HG02642 (cell line): ENCODE measurements around the gene EPHA10.
"Not testable (repeated sequence)": the region's sequence is repeated elsewhere in the genome, so short reads cannot be mapped to it uniquely, and the experiment has no call there.

Source experiments
- ATAC-seq: cut with Tn5 transposase; IDR thresholded peaks from one replicate; pipeline ENCODE4 v1.9.1; 2021; ENCODE audit warnings: mild to moderate bottlenecking; ENCODE audit not compliant: unreplicated experiment, poor library complexity

The EPHA10 gene

DNA sequence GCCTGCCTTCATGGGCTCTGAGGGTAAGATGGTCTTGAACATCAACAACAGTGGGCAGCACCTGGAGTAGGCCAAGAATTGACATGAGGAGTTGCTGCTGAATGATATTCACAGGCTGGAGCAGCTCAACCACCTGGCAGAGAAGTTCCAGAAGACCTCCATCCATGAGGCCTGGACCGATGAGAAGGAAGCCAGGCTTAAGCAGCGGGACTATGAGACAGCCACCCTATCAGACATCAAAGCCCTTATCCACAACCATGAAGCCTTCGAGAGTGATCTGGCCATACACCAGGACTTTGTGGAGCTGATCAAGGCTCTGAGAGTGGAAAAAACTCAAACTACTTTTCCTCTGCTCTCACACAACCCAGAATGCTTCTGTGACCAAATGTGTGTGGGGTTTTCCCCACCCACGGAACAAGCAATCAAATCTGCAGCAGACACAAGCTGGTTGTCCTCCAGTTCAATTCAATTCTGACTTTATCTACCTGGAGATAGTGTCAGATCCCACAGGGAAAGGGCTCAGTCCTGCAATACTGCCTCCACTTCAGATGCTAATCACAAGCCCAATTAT lies 12.1 kb upstream of the EPHA10 start:
- no peak for ATAC-seq

DNA sequence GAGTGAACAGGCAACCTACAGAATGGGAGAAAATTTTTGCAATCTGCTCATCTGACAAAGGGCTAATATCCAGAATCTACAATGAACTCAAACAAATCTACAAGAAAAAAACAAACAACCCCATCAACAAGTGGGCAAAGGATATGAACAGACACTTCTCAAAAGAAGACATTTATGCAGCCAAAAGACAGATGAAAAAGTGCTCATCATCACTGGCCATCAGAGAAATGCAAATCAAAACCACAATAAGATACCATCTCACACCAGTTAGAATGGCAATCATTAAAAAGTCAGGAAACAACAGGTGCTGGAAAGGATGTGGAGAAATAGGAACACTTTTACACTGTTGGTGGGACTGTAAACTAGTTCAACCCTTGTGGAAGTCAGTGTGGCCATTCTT lies 6.5 kb upstream of the EPHA10 start:
- not testable (repeated sequence) for ATAC-seq

DNA sequence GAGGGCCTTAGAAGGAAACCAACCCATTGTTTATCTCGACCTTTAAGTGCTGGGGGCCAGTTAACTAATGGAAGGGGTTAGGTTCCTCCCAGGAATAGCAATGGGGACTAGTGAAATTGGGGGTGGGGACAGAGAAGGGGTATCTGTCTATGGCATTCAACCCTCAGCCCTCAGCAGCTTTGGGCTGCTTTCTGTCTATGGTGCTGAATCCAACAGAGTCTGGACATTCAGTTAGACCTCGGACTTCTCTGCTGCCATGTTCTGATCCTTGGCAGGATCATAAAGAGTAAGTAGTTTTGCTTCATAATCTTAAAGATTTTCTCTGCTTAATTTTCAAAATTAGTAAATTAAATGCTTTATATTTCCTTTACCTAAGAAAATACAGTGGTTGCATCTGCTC lies 2.6 kb upstream of the EPHA10 start:
- ATAC-seq = no peak

DNA sequence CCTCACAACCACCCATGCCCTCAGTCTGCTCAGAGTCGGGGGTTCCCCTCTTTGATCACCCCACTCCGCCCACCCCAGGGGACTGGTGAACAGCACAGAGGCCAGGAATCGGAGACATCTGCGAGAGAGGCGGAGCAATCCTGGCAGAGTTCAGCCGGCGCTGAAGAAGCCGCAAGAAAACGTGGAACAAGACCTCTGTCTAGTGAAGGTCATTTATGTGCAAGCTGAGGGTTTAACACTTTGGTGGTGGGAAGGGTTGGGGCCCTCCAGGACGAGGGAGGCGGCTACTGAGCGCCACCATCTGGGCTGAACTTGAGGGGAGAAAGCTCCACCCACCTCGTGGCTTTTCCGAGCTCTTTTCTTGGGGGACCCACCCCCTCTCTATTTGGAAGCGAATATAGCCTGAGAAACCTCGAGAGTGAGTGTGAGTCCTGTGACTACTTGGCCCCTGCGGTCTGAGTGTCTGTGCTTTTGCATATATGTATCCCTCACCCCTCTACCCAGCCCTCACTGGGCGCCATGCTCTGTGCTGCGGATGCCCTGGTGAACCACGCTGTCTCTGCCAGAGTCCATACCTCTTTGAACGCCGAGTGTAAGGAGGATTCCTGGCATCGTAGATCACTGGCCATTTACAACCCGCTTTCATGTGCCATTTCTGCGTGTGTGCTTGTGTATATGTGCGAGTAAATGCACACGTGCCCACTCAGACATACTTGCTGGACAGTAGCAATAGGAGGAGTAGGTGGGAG lies 1.2 kb upstream of the EPHA10 start:
- no peak for ATAC-seq

DNA sequence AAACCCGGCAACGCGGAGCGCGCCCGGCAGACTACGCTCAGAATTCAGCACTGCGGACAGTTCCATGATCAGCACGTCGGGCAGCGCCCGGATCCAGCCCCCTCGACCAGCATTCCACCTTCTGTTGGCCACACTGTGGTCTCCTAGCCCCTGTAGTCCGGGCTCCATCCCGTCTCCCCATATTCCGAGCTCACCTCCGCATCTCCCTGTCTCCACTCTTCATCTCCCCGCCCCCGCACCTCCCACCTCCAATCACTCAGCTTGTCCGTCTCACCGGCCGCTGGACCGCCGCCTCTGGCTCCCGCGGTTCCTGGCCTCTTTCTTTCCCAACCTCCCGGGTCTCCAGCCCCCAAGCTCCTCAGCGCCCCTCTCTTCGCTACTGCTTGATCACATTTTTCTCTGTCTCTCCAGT lies 500 bp downstream of the EPHA10 start:
- ATAC-seq = no peak

DNA sequence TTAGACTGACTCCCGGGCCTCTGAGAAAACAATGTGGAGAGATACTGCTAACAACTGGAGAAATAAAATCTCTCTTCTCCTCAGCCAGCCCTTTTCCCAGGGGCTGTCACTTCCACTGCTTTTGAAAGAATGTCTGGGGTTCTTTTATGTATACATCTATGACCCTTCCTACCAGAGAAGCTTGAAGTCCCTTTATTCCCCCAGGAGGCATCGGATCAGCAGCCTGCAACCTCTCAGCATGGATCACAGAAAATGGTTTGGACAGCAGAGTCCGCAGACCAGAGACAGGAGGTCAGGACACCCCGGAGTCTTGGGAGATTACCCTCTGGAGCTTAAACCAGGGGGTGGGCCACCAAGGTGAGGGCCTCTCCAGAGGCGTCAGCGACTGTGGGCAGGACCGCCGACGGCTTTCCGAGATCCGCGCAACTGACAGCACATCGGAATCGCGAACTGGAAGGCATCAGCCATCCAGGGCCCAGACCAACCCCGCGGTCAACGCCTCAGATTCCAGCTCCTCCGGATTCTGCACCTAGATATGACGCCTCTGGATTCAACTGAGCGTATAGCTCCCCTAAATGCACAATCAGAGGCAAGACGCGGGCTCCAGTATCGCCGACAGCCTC lies 1.0 kb downstream of the EPHA10 start:
- ATAC-seq = no peak

DNA sequence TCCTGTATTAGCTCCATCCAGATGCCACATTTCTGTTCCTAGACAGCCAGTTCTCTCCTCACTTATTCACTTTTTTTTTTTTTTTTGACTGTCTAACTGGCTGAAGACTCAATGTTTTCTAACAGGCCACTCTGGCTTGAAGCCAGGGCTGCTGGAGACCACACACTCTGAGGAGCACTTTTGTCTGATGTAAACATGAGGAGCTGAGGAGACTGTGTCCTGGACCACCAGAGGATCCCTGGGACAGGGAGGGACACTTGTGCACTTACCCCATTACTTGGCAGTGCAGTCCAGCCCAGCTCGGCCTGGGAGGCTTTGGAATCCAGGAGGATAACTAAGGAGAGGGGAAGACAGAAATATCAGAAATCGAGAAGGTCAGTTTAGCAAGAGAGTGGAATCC lies 2.4 kb downstream of the EPHA10 start:
- no peak for ATAC-seq

DNA sequence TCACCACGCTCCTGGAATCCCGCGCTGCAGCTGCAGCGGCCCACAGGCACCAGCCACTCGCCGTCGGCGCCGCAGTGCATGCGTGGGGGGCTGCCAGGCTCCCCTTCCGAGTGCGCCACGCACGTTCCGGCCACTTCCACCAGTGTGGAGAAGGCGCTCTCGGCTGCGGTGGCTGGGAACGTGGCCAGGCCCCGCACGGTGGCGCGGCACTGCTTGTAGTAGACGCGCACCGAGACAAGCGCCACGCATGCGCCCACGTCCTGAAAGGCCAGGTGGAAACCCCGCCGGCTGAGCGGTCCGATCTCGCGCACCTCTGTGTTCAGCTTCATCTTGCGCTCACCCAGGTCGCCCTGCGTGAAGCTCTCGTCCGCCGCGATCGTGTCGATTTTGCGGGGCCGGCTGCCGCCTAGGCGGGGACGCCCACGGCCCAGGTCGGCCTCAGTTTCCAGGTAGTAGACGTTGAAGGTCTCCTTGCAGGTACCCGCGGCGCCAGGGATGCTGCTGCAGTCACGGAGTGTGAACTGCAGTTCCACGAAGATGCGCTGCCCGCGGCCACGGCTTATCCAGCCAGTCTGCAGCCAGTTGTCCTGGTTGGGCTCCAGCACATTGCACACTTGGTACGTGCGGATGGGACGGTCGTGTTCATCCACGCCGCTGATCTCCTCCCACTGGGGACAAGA lies 3.4 kb downstream of the EPHA10 start:
- ATAC-seq = no peak

DNA sequence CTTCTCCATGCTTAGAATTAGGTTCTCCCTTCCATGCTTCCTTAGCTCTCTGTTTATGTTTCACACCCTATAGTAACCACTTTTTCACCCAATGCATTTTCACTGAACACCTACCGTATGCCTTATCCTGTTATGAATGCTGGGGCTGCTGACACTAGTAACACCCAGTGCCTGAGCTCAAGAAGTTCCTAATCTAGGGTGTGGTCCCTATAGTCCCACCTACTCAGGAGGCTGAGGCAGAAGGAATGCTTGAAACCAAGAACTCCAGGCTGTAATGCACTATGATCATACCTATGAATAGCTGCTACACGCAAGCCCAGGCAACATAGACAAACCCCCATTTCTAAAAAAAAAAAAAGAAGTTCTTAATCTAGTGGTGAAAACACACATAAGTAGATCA lies 5.5 kb downstream of the EPHA10 start:
- ATAC-seq = no peak

DNA sequence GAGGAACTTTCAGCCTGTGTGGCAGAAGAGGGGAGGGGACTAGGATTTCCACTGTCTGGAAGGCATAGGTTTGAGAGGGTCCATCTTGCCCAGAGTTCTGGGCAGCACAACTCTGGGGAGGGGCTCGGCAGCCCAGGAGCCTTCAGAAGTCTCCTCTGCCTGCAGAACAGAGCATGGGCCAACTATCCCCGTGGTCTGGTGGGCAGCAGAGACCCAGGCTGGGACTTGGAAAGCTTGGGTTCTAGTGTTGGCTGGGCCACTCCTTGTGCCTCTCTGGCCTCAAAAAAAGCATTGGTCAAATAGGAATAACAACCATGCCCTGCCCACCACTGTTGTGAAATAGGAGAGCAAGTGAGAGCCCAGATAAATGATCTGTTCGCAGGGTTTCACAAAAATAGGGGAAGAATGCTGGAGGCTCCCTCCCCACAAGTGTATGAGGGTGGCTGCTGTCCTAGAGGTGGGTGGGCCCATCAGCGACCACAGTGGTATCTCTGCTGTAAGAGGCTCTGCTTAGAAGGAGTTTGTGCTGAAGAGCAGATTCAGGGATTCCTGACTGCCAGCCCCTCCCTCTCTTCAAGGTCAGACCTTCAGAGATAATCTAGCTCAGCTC lies 8.9 kb downstream of the EPHA10 start:
- ATAC-seq = no peak

DNA sequence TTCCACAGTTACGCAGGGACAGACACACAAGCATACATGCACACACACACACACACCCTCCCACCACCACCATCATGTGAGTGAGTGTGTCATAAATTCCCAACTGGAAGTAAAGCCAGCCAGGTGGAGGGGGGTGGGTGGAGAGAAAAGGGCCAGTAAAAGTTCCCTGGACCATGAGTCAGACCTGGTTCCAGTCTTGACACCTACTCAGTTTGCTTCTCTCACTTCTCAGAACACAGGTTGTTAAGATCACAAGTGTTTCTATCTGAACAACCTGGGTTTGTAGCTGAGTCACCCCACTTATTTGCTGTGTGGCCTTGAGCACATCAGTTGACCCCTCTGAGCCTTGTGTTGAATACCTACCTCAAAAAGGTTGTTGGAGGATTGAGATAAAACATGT lies 9.6 kb downstream of the EPHA10 start:
- no peak for ATAC-seq

DNA sequence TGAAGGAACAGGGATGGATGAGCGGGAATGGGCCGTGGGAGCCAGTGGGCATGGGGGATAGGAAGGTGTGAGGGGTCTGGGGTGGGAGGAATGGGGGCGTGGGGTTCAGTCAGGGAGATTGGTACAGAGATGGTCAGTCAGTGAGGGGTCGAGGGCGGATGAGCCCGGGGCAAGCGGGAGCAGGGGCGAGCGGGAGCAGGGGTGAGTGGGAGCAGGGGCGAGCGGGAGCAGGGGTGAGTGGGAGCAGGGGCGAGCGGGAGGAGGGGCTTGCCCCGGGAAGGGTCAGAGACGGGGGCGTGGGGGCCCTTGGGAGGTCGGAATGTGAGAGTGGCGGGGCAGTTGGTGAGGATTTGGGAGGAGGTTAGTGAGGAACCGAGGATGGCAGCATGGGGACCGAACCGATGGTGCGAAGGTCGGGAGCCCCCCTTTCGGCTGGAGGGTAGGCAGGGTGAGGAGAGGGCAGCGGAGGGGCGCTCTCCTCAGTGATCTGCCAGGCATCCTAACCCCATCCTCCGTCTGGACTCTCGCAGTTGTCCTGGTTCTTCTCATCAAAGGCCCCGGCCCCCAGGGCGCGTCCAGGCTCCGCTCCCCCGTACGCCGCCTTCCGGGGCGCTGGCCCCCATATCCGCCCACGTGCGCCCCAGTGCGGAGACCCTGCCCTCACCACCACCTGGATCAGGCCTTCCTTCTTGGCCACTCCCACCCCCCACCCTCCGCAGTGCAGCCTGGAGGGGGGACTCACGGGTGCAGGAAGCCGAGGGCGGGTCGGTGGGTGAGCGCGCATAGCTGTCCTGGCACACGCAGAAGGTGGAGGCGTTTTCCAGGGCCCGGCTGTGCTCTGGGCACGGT lies 11.2 kb downstream of the EPHA10 start:
- no peak for ATAC-seq

DNA sequence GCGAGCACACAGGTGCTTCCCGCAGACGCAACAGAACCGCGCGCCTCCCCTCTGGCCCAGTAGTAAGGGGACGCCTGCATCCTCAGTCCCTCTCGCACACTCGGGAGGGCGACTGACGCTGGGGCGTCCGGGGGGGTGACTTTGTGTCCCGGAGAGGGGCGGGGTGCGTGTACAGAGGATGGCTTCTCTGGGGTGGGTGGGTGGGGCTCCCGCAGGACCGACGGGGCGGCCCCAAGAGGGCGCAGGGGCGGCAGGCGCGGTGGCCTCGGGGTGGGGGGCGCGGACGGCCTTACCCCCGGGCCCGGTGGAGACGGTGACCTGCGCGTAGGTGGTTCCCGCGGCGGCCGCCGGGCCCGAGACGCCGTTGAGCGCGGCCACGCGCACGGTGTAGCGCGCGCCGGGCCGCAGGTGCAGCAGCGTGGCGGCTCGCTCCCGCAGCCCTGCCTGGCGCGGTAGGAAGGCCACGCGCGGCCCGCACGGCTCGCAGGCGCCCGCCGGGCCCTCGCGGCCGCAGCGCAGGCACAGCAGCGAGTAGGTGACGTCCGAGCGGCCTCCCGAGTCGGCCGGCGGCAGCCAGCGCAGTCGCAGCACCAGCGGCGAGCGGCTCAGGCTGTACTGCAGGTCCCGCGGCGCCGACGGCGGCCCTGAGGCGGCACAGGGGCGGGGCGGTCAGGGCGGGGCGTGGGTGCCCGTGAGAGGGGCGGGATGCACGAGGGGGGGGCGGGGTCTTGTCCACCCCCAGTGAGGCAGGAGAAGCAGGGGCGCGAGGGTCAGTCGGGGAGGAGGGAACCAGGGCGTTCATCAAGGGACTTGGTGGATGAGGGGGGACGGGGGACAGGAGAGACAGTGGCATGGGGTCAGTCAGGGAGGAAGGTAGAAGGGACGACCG lies 12.1 kb downstream of the EPHA10 start:
- no peak for ATAC-seq

DNA sequence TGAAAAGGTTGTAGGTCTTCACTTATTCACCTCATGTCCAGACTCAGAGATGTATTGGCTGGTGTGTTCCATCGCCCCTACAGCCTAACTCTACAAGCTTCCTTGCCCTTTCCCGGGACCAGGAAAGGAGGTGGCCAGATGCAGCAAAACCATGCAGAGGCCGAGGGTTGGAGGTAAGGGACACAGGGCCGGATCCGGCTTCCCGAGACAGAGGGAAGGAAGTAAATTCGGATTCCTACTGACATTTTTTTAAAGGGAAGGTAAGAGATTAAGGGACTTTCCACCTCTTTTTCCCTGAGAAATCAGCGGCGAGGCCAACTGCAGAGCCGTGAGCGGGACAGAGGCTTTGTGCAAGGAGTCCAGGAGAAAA lies 12.7 kb downstream of the EPHA10 start:
- no peak for ATAC-seq

DNA sequence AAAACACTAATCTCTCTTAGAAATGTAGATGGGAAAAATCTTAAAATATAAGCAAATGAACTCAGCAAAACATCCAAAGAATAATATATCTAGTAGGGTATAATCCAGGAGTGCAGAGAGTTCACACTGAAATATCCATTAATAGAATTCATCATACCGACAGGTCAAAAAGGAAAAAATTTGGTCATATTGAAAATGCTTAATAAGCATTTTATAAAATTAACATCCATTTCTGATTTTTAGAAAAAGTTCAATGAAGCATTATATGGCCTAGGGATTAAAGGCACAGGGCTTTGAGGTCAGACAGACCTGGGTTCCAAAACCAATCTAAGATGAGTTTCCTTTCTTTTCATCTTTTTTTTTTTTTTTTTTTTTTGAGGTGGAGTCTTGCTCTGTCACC lies 16.4 kb downstream of the EPHA10 start:
- ATAC-seq = no peak

DNA sequence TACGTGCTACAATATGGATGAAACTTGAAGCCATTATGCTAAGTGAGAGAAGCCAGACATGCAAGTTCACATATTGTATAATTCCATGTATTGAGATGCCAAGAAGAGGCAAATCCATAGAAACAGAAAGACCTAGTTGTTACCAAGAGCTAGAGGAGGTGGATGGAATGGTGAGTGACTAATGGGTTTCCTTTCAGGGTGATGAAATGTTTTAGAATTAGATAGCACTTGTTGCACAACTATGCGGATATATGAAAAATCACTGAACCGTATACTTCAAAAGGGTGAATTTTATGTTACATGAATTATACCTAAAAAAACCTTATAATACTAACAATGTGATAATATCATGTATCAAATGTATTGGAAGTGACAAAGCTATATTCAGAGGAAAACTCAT lies 18.1 kb downstream of the EPHA10 start:
- ATAC-seq = no peak

DNA sequence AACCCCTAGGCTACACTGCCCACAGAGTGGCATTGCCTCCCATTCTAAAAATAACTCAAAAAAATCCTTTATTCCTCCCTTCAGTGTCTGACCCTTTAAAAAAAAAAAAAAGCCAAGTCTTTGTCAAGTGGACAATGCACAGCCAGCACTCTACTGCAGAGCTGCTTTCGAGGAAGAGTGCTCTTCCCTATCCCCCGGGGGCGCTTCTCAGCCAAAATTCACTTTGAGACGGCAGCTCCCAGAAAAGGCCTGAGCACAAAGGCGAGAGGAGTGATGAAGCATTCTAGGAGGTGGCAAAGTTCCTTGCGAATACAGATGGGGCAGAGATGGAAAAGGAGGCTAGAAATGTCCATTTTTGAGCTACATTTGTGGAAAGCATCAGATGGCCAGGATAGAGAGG lies 23.3 kb downstream of the EPHA10 start:
- ATAC-seq = no peak

DNA sequence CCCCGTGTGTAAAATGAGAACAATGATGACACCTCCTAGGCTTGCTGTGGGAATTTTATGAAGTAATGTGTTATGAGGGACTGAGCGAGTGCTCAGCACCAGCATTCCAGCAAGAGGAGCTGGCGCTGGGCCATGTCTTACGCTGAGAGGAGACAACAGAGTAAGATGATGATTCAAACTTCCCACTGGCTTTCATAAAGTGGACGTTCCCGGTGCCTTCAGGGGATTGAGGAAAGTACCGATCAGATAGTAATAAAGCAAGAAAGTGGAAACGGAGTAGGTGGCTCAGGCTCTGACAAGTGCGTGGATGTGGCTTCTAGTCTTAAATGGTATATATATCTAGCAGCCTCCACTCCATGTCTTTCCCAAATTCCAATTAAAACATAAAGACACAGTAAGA lies 23.8 kb downstream of the EPHA10 start:
- ATAC-seq = no peak

DNA sequence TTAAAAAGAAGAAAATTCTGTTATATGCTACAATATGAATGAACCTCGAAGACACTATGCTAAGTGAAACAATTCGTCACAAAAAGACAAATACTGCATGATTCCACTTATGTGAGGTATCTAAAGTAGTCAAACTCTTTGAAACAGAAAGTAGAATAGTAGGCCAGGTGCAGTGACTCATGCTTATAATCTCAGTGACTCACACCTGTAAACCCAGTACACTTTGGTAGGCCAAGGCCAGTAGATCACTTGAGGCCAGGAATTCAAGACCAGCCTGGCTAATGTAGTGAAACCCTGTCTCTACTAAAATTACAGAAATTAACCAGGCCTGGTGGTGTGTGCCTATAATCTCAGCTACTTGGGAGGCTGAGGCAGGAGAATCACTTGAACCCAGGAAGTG lies 25.7 kb downstream of the EPHA10 start:
- ATAC-seq = no peak
